Measurements from ENCODE around the gene GRIN2B. TPM values are rescaled to one million over a fixed set of nuclear protein-coding genes. Genes with fewer than 3 reads are reported as not detected.

The GRIN2B gene
- polyA plus RNA-seq, 1 experiment: not detected

DNA sequence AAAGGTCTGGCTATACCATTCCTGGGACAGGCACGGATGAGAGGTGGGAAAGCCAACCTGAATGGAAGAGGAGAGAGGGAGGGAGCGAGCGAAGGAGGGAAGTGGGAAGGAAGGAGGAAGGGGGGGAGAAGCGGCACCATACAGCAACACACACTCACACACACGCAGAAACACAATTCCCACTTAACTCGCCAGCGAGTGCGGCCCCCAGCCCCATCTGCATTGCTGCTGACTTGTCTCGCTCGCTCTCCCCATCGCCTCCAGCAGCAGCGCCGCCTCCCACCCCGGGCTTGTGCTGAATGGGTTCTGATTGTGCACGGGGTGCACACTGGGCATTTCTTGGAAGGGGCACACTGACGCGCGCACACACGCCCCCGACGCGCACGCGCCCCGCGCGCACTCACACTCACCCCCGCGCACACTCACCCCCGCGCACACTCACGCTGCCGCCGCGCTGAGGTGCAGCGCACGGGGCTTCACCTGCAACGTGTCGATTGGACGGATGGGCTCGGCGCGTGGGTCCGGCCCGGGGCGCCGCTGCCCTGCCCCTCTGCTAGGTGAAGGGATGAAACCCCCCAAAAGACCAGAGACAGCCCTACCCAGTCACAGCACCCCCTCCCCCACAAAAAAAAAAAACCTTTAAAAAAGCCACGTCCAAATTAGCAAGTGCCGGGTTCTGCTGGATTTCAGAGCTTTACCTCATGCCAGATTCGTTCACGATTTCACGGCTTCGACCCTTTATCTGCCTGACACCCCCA lies 685 bp downstream of the GRIN2B start:
- H3K27me3 ChIP-seq (ENCODE audit: control insufficient read depth, insufficient read depth, low read length): peaks cover 3% of the 10 kb centered on the region; the same call in 1 of the 2 replicates
- POLR2A ChIA-PET: no interaction called here
- CTCF ChIA-PET: interaction anchor here (0.6 kb wide), 1 partner anchor 43 kb away, joined by 4 read pairs; no protein-coding TSS in a partner anchor
- no peak for DNase-seq (ENCODE audit: low read depth)
- no peaks in the 10 kb centered on the region for H3K36me3 ChIP-seq (ENCODE audit: control insufficient read depth, insufficient read depth, low read length)
- no peak overlapping the region for H3K4me3 ChIP-seq (ENCODE audit: low read depth, low read length)
- TF ChIP-seq, protein P1, sequence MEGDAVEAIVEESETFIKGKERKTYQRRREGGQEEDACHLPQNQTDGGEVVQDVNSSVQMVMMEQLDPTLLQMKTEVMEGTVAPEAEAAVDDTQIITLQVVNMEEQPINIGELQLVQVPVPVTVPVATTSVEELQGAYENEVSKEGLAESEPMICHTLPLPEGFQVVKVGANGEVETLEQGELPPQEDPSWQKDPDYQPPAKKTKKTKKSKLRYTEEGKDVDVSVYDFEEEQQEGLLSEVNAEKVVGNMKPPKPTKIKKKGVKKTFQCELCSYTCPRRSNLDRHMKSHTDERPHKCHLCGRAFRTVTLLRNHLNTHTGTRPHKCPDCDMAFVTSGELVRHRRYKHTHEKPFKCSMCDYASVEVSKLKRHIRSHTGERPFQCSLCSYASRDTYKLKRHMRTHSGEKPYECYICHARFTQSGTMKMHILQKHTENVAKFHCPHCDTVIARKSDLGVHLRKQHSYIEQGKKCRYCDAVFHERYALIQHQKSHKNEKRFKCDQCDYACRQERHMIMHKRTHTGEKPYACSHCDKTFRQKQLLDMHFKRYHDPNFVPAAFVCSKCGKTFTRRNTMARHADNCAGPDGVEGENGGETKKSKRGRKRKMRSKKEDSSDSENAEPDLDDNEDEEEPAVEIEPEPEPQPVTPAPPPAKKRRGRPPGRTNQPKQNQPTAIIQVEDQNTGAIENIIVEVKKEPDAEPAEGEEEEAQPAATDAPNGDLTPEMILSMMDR (IDR thresholded peaks at IDR 0.05; ENCODE audit: insufficient read depth, low read depth, low read length): no peak

- DNase-seq (ENCODE audit: low read depth): no peak
- Histone ChIP-seq H3K4me3 (ENCODE audit: low read depth, low read length) (no peak overlapping the region), H3K27me3 (ENCODE audit: control insufficient read depth, insufficient read depth, low read length) (peaks cover 3% of the 10 kb centered on the region; the same call in 1 of the 2 replicates), H3K36me3 (ENCODE audit: control insufficient read depth, insufficient read depth, low read length) (no peaks in the 10 kb centered on the region)
- ChIA-PET POLR2A (no interaction called here), CTCF (interaction anchor here (0.6 kb wide), 1 partner anchor 44 kb away, joined by 4 read pairs; no protein-coding TSS in a partner anchor)
- TF ChIP-seq, protein P1 (IDR thresholded peaks at IDR 0.05; ENCODE audit: insufficient read depth, low read depth, low read length): no peak
Measured at GRCh38 chr12:13979772-13980378, 1.5 kb downstream of the GRIN2B start.

DNA sequence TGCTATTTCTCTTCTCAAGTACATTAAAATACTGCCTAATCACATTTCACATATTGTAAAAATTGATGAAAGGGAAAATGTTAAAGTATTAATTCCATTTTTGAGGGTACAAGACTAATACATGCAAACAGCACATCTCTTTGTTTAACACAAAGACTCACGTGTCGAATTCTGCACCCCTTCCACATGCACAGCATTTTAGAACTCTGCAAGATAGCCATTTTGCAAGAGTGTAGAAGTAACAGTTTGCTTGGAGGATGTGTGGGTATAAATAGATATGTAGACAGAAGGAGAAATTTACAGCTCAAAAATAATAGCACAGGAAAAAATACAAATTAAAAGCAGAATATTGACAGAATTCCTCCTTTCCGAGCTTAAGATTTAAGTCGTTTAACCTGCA lies 2.5 kb downstream of the GRIN2B start:
- CTCF ChIA-PET: interaction anchor here (0.6 kb wide), 1 partner anchor 87 kb away, joined by 4 read pairs; no protein-coding TSS in a partner anchor
- POLR2A ChIA-PET: no interaction called here
- no peak for DNase-seq (ENCODE audit: low read depth)
- H3K27me3 ChIP-seq (ENCODE audit: control insufficient read depth, insufficient read depth, low read length): peaks cover 3% of the 10 kb centered on the region; the same call in 1 of the 2 replicates
- TF ChIP-seq, protein P1 (IDR thresholded peaks at IDR 0.05; ENCODE audit: insufficient read depth, low read depth, low read length): no peak
- no peaks in the 10 kb centered on the region for H3K36me3 ChIP-seq (ENCODE audit: control insufficient read depth, insufficient read depth, low read length)
- H3K4me3 ChIP-seq (ENCODE audit: low read depth, low read length): no peak overlapping the region

DNA sequence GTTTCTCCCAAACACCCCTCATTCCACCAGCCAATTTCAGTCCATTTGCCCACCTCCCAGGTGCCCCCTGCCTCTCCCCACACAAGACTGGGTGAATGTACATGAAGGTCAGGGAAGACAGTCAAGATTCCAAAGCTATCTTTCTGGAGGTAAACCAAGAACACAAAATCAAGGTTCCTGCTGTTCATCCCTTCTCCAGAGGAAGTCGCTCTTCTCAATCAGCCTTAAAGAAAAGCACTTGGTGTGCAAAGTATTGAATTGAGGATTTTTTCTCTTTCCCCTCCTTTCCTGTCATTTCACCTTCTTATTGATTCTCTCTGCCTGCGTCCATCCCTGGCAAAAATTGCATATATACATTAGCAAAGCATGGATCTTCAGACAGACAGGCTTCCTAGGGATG lies 4.5 kb downstream of the GRIN2B start:
- ChIA-PET POLR2A (no interaction called here), CTCF (interaction anchor here (0.8 kb wide), 1 partner anchor 112 kb away, joined by 3 read pairs; no protein-coding TSS in a partner anchor)
- H3K27me3 ChIP-seq (ENCODE audit: control insufficient read depth, insufficient read depth, low read length): peaks cover 3% of the 10 kb centered on the region; the same call in 1 of the 2 replicates
- DNase-seq (ENCODE audit: low read depth): no peak
- H3K4me3 ChIP-seq (ENCODE audit: low read depth, low read length): no peak overlapping the region
- TF ChIP-seq, protein P1 (IDR thresholded peaks at IDR 0.05; ENCODE audit: insufficient read depth, low read depth, low read length): no peak
- H3K36me3 ChIP-seq (ENCODE audit: control insufficient read depth, insufficient read depth, low read length): no peaks in the 10 kb centered on the region

- ChIA-PET POLR2A (no interaction called here), CTCF (interaction anchor here (0.6 to 0.8 kb wide), 2 partner anchors 80 to 112 kb away, joined by 3 read pairs; no protein-coding TSS in a partner anchor)
- TF ChIP-seq, protein P1 (IDR thresholded peaks at IDR 0.05; ENCODE audit: insufficient read depth, low read depth, low read length): no peak
- no peak for DNase-seq (ENCODE audit: low read depth)
- Histone ChIP-seq H3K27me3 (ENCODE audit: control insufficient read depth, insufficient read depth, low read length) (0 out of 2 replicates have a peak, but pooled peaks cover 1% of the 10 kb centered on the region), H3K4me3 (ENCODE audit: low read depth, low read length) (no peak overlapping the region), H3K36me3 (ENCODE audit: control insufficient read depth, insufficient read depth, low read length) (no peaks in the 10 kb centered on the region)
Measured at GRCh38 chr12:13976028-13976584, 5.3 kb downstream of the GRIN2B start.

All from BJ (cell line).